Gastroesophageal sphincter (tissue), 4 donors: Measurements from ENCODE around the gene MLF1. TPM values are rescaled to one million over a fixed set of nuclear protein-coding genes. Genes with fewer than 3 reads are reported as not detected.

ENCODE experiments used
- ATAC-seq: fragments of 150-250 bp; one replicate; pipeline ENCODE4 v1.9.1; 2016; ENCODE audit warnings: mild to moderate bottlenecking, moderate library complexity
- H3K27ac ChIP-seq, 4 donors: fragments of 200-600 bp; sonication (generic) in 3 of 4; 1 replicate in 3 of 4; 2 replicates in 1 of 4; pipeline ENCODE4 v1.5.1; 2016 to 2019
- H3K27me3 ChIP-seq: fragments of 200-600 bp; sonication (generic); one replicate; pipeline ENCODE4 v1.5.1; 2019
- H3K36me3 ChIP-seq, 2 donors: fragments of 200-600 bp; sonication (generic); one replicate each; pipeline ENCODE4 v1.5.1; 2019; ENCODE audit warnings: control low read depth in 1 of 2
- H3K4me1 ChIP-seq, 3 donors: fragments of 200-600 bp; sonication (generic); 1 replicate in 2 of 3; 2 replicates in 1 of 3; pipeline ENCODE4 v1.5.1; 2016 to 2019; ENCODE audit warnings: control low read depth in 2 of 3
- H3K4me3 ChIP-seq, 2 donors: fragments of 200-600 bp; sonication (generic); one replicate each; pipeline ENCODE4 v1.5.1; 2019; ENCODE audit warnings: mild to moderate bottlenecking in 1 of 2, moderate library complexity in 1 of 2
- H3K9me3 ChIP-seq, 3 donors: fragments of 200-600 bp; sonication (generic); one replicate each; pipeline ENCODE4 v1.5.1; 2017 to 2019; ENCODE audit warnings: control low read depth in 2 of 3
- EP300 ChIP-seq: sonication (generic); formaldehyde crosslinking; IDR thresholded peaks from one replicate; pipeline ENCODE4 v1.6.1; 2017; ENCODE audit warnings: antibody characterized with exemption, mild to moderate bottlenecking
- POLR2A ChIP-seq, 2 donors: fragments of 450-650 bp; IDR thresholded peaks; one replicate each; pipeline ENCODE4 v1.6.1; 2017; ENCODE audit warnings: antibody characterized with exemption in 2 of 2, mild to moderate bottlenecking in 2 of 2, moderate library complexity in 1 of 2
- POLR2AphosphoS5 ChIP-seq: sonication (generic); formaldehyde crosslinking; IDR thresholded peaks from one replicate; pipeline ENCODE4 v1.6.1; 2017; ENCODE audit warnings: antibody characterized with exemption
- WGBS, 2 donors: methylation state at CpG; one replicate each; pipeline ENCODE4 v1.1.5; 2018; ENCODE audit warnings: low coverage in 1 of 2; 5-methylcytosine and 5-hydroxymethylcytosine counted together
- total RNA-seq, 4 donors: library from RNA; depleted of rRNA; stranded (reverse); fragments of >200 nt; gene quantifications; one replicate each; pipeline ENCODE4 v1.1.0, GENCODE V29; 2016
- TF ChIP-seq, protein P1 (sequence below), 4 experiments: fragments of 200-600 bp in 2 of 4; fragments of 450-650 bp in 2 of 4; sonication (generic) in 1 of 4; IDR thresholded peaks; one replicate each; pipeline ENCODE4 v1.5.1; 2017 to 2019; ENCODE audit warnings: antibody characterized with exemption in 4 of 4, mild to moderate bottlenecking in 2 of 4, moderate library complexity in 2 of 4

The MLF1 gene
- total RNA-seq, 4 donors from 2014 or later: 8.1 to 21.2 (median 14.8) TPM

DNA sequence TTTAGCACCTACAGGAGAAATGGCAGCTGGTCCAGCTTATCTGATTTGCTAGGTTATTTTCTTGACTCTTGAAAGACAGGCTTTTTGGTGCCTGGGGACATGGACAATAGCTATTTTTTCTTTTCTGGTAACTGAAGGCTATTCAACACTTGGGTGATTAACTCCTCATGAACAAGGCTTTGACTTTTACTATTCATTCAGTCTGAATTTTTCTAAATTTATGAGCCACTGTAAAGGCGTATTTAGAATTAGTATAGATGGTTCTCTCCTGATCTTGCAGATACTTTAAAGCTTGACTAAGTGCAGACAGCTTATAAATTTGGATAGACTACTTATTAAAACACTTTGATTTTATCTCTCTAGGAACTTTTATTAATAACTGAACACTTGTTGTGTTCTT lies 54.9 kb downstream of the MLF1 start:
- WGBS, 2 donors: 0 to 100% methylated on average over 1 of the region's 1 CpG
- no peak for ATAC-seq
- no peak overlapping the region for H3K27ac ChIP-seq
- no peaks in the 10 kb centered on the region for H3K4me1 ChIP-seq
- no peak overlapping the region for H3K4me3 ChIP-seq
- peaks cover 0 to 11% (median 0%) of the 10 kb centered on the region in 3 donors for H3K9me3 ChIP-seq
- H3K36me3 ChIP-seq: no peaks in the 10 kb centered on the region
- no peaks in the 10 kb centered on the region for H3K27me3 ChIP-seq
- no peak for TF ChIP-seq POLR2AphosphoS5
- no peak for TF ChIP-seq POLR2A (IDR thresholded peaks at IDR 0.05)

DNA sequence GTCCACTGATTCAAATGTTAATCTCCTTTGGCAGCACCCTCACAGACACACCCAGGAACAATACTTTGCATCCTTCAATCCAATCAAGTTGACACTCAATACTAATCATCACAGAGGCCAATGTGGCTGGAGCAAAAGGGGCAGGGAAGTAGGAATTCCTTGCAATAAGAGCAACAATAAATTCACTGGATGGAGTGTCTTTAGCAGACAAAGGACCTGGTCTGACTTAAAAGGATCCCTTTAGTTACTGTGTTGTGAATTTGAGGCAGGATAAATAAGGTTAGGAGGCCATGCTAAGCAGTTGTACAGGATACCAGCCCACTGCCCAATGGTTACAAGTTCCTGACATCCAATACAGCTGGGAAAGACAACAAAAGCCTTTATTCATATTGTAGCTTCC lies 61.0 kb downstream of the MLF1 start:
- H3K36me3 ChIP-seq: no peaks in the 10 kb centered on the region
- no peaks in the 10 kb centered on the region for H3K9me3 ChIP-seq
- H3K27me3 ChIP-seq: no peaks in the 10 kb centered on the region
- no peak for TF ChIP-seq EP300
- no peak overlapping the region for H3K4me3 ChIP-seq
- H3K4me1 ChIP-seq: no peaks in the 10 kb centered on the region
- no peak overlapping the region for H3K27ac ChIP-seq
- ATAC-seq: no peak

DNA sequence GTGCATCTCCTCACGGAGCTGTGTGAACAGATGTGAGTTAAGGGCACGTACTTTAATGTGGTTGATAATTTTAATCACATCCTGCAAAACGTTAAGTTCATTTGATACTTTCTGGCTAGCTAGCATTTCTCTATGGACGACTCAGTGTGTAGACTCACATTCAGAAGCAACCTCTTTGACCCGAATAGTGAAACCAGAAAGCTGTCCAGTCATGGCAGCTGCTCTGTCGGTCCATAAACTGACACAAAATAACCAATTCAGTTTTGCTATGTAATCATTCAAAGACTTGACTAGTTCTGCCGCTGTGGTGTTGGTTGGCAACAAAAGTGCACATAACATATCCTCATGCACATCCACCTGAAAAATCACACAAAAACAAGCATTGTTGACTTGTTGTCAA lies 69.7 kb downstream of the MLF1 start:
- 82 to 91% methylated on average over 5 to 7 of the region's 7 CpGs for WGBS, 2 donors
- H3K27me3 ChIP-seq: no peaks in the 10 kb centered on the region
- no peak for TF ChIP-seq POLR2AphosphoS5
- TF ChIP-seq EP300: no peak
- H3K4me3 ChIP-seq: no peak overlapping the region
- no peaks in the 10 kb centered on the region for H3K36me3 ChIP-seq
- no peak overlapping the region for H3K27ac ChIP-seq
- no peaks in the 10 kb centered on the region for H3K9me3 ChIP-seq
- peaks cover 0 to 13% (median 6%) of the 10 kb centered on the region in 3 donors for H3K4me1 ChIP-seq
- no peak for ATAC-seq

DNA sequence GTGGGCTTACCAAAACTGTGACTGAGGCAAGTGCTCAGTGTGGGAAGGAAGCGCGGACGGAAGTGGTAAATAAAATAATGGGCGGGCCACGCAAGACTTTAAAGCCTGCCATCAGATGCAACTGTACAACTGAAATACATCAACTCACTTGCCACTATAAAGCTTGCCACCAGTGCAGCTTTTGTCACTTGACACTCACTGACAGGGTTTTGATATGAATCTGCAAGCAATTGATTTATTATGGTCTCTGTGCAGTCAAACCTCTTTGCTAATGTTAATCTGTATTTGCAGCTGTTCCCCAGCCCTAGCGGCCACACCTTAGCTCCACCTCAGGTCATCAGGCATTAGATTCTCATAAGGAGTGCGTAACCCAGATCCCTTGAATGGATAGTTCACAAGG lies 71.0 kb downstream of the MLF1 start:
- no peak overlapping the region for H3K27ac ChIP-seq
- ATAC-seq: no peak
- WGBS, 2 donors: 86 to 93% methylated on average over 1 to 5 of the region's 7 CpGs
- no peaks in the 10 kb centered on the region for H3K9me3 ChIP-seq
- TF ChIP-seq, protein P1, sequence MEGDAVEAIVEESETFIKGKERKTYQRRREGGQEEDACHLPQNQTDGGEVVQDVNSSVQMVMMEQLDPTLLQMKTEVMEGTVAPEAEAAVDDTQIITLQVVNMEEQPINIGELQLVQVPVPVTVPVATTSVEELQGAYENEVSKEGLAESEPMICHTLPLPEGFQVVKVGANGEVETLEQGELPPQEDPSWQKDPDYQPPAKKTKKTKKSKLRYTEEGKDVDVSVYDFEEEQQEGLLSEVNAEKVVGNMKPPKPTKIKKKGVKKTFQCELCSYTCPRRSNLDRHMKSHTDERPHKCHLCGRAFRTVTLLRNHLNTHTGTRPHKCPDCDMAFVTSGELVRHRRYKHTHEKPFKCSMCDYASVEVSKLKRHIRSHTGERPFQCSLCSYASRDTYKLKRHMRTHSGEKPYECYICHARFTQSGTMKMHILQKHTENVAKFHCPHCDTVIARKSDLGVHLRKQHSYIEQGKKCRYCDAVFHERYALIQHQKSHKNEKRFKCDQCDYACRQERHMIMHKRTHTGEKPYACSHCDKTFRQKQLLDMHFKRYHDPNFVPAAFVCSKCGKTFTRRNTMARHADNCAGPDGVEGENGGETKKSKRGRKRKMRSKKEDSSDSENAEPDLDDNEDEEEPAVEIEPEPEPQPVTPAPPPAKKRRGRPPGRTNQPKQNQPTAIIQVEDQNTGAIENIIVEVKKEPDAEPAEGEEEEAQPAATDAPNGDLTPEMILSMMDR (IDR thresholded peaks at IDR 0.05): no peak
- TF ChIP-seq POLR2A (IDR thresholded peaks at IDR 0.05): no peak
- TF ChIP-seq EP300: no peak
- no peak for TF ChIP-seq POLR2AphosphoS5
- H3K27me3 ChIP-seq: no peaks in the 10 kb centered on the region
- peaks cover 0 to 23% (median 6%) of the 10 kb centered on the region in 3 donors for H3K4me1 ChIP-seq
- peaks cover 0 to 6% of the 10 kb centered on the region in 2 donors for H3K36me3 ChIP-seq
- H3K4me3 ChIP-seq: no peak overlapping the region

DNA sequence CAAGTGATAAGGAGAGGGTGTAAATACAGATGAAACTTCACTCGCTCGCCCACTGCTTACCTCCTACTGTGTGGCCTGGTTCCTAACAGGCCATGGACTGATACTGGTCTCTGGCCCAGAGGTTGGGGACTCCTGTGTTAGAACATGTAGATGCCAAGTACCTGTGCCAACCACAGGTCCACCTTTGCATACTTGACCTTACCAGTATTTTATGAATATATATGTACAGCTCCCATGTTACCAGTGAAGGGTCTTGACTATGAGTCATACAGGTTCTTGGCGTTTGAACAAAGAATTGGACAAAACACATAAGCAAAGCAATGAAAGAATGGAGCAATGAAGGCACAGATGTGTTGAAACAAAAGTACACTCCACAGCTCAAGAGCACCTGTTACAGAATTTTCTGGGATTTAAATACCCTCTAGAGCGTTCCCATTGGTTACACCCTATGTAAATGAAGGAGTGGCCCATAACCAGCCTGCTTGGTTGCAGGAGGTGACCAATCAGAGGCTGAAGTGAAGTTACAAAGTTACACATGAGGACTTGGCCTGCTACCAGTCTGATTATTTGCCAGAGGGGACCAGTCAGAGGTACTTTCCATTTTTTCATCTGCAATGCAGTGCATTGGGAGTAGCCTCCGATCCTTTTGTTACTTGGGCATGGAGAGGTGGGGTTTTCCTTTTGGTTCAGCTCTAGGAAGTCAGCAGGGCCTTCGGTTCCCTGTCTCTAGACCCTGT lies 71.6 kb downstream of the MLF1 start:
- no peak for TF ChIP-seq POLR2AphosphoS5
- TF ChIP-seq EP300: no peak
- TF ChIP-seq, protein P1 (IDR thresholded peaks at IDR 0.05): no peak
- TF ChIP-seq POLR2A (IDR thresholded peaks at IDR 0.05): no peak
- 64 to 88% methylated on average over 4 to 5 of the region's 6 CpGs for WGBS, 2 donors
- no peak for ATAC-seq
- Histone ChIP-seq H3K4me1 (peaks cover 0 to 26% (median 6%) of the 10 kb centered on the region in 3 donors), H3K36me3 (peaks cover 0 to 11% of the 10 kb centered on the region in 2 donors), H3K9me3 (no peaks in the 10 kb centered on the region), H3K27me3 (no peaks in the 10 kb centered on the region), H3K27ac (no peak overlapping the region), H3K4me3 (no peak overlapping the region)

DNA sequence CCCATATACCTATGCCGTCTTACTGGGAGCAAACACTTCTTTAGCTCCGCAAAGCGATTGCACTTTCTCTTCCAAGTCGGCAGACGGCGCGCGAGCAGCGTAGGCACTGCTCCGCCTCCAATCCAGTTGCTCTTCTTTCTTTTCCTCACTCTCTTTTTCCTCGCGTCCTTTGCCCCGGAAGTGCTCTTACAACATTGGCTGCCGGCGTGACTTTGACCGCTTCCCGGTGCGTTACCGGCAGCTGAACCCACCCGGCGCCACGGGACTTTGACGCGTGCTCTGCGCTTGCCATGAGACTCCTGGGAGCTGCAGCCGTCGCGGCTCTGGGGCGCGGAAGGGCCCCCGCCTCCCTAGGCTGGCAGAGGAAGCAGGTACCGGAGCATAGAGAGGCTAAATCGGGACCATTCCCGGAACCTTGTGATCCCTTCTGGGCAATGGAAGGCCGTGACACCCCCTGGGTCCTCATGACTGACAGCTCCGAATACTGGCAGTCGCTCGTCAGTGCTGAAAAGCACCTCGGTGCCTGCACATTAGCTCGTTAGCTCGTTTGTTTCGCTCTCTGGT lies 73.4 kb downstream of the MLF1 start, which contains the start of gene GFM1:
Gene GFM1, plus strand, starts transcription at position 183 of the 564 bp plus-strand sequence. Its CDS starts 108 bp downstream, at position 291.
- Histone ChIP-seq H3K36me3 (peaks cover 0 to 27% of the 10 kb centered on the region in 2 donors), H3K4me1 (peaks cover 0 to 32% (median 6%) of the 10 kb centered on the region in 3 donors), H3K9me3 (no peaks in the 10 kb centered on the region), H3K27ac (peak within 1 kb of the TSS; percentile 52 to 92 (median 88)), H3K4me3 (peak within 1 kb of the TSS; percentile 72 to 83), H3K27me3 (no peaks in the 10 kb centered on the region)
- WGBS, 2 donors: 0 to 2% methylated on average over 12 to 15 of the region's 42 CpGs
- TF ChIP-seq EP300: no peak
- TF ChIP-seq POLR2A (IDR thresholded peaks at IDR 0.05): peak; percentile 44 to 65
- TF ChIP-seq, protein P1 (IDR thresholded peaks at IDR 0.05): peak; percentile 46 to 94 (median 78)
- peak; percentile 88 for TF ChIP-seq POLR2AphosphoS5
- ATAC-seq: peak; percentile 98
